ENCODE measurements around the gene YPEL1. TPM values are rescaled to one million over a fixed set of nuclear protein-coding genes. Genes with fewer than 3 reads are reported as not detected.

The YPEL1 gene
- polyA plus RNA-seq, 3 donors: 1.0 to 2.3 (median 2.0) TPM

DNA sequence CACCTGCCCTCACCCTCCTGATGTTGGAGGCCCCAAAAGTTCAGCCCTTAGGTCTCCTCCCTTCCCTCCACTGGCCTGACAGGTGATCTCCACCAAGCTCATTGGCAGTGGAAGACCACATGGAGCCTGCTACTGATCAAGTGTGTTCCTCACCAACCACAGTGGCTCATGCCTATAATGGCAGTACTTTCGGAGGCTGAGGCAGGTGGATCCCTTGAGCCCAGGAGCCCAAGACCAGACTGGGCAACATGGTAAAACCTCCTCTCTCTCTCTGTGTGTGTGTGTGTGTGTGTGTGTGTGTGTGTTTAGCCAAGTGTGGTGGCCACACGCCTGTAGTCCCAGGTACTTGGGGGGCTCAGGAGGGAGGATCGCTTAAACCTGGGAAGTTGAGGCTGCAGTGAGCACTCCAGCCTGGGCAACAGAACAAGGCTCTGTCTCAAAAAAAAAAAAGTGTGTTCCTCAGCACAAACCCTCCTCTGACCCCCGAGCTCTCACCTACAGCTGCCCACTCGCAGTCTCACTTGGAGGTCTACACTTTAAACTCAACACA lies 4.3 kb upstream of the YPEL1 start:
- Mint-ChIP-seq H3K9me3 (no peaks in the 10 kb centered on the region), H3K27me3 (ENCODE audit: low read depth in 3 of 3) (peaks cover 2 to 10% (median 5%) of the 10 kb centered on the region in 3 donors), H3K27ac (no peak overlapping the region), H3K36me3 (no peaks in the 10 kb centered on the region), H3K4me1 (peaks cover 7% of the 10 kb centered on the region), H3K4me3 (no peak overlapping the region)
- Histone ChIP-seq H3K4me2 (replicated peaks; ENCODE audit: extremely low read depth, low read length, poor library complexity, severe bottlenecking) (no peak overlapping the region), H3K9me3 (replicated peaks in 1 of 2; ENCODE audit: control insufficient read depth in 1 of 2, insufficient read depth in 1 of 2, low read length in 2 of 2) (no peaks in the 10 kb centered on the region), H3K4me1 (ENCODE audit: control insufficient read depth in 1 of 2, insufficient read depth in 2 of 2, low read length in 2 of 2) (peaks cover 7 to 14% of the 10 kb centered on the region in 2 donors), H4K20me1 (ENCODE audit: insufficient read depth, low read length) (no peaks in the 10 kb centered on the region), H3K27me3 (ENCODE audit: control insufficient read depth in 2 of 2, insufficient read depth in 2 of 2, low read length in 2 of 2) (no peaks in the 10 kb centered on the region), H3K36me3 (replicated peaks in 1 of 2; ENCODE audit: control insufficient read depth in 1 of 2, insufficient read depth in 2 of 2, low read length in 2 of 2) (no peaks in the 10 kb centered on the region), H3K79me2 (ENCODE audit: insufficient read depth, low read length) (no peaks in the 10 kb centered on the region), H3K4me3 (replicated peaks in 1 of 3; ENCODE audit: low read depth in 2 of 3, low read length in 3 of 3) (no peak overlapping the region), H2AFZ (ENCODE audit: insufficient read depth, low read depth, low read length, poor library complexity, severe bottlenecking) (no peak overlapping the region), H3K27ac (ENCODE audit: low read depth in 1 of 2, low read length in 2 of 2) (no peak overlapping the region), H3K9ac (ENCODE audit: insufficient read depth, low read length, poor library complexity, severe bottlenecking) (no peak overlapping the region)
- 90% methylated on average over 2 of the region's 5 CpGs for WGBS (ENCODE audit: insufficient coverage)
- TF ChIP-seq CTCF (IDR thresholded peaks at IDR 0.05): no peak
- no peak for DNase-seq
- intact Hi-C loops (cut with micrococcal nuclease): loop anchor here in 1 of 2 donors (5.0 kb wide), 1 partner anchor 127 kb away; the partner anchor contains the start of gene MAPK1

DNA sequence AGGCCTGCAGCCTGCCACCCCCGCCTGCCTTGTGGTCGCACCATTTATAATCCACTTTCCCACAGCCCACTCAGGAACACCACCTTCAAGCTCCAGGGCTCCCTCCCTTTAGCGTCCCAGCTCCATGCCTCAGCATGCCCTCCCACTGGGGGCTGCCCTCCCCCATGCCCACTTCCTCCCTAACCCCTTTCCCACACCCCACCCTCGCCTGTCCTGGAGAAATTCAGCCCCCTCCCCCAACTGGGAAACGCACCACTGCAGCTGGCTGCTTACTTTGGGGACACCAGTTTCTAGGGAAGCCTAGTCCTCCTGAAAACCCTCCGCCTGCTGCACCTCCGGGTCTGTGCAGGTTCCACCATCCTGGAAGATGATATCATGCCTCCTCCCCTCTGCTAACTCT lies 3.4 kb upstream of the YPEL1 start:
- Histone ChIP-seq H3K27me3 (ENCODE audit: control insufficient read depth in 2 of 2, insufficient read depth in 2 of 2, low read length in 2 of 2) (no peaks in the 10 kb centered on the region), H3K9ac (ENCODE audit: insufficient read depth, low read length, poor library complexity, severe bottlenecking) (no peak overlapping the region), H3K9me3 (replicated peaks in 1 of 2; ENCODE audit: control insufficient read depth in 1 of 2, insufficient read depth in 1 of 2, low read length in 2 of 2) (no peaks in the 10 kb centered on the region), H3K79me2 (ENCODE audit: insufficient read depth, low read length) (no peaks in the 10 kb centered on the region), H4K20me1 (ENCODE audit: insufficient read depth, low read length) (no peaks in the 10 kb centered on the region), H2AFZ (ENCODE audit: insufficient read depth, low read depth, low read length, poor library complexity, severe bottlenecking) (no peak overlapping the region), H3K4me2 (replicated peaks; ENCODE audit: extremely low read depth, low read length, poor library complexity, severe bottlenecking) (no peak overlapping the region), H3K36me3 (replicated peaks in 1 of 2; ENCODE audit: control insufficient read depth in 1 of 2, insufficient read depth in 2 of 2, low read length in 2 of 2) (no peaks in the 10 kb centered on the region), H3K27ac (ENCODE audit: low read depth in 1 of 2, low read length in 2 of 2) (no peak overlapping the region), H3K4me1 (ENCODE audit: control insufficient read depth in 1 of 2, insufficient read depth in 2 of 2, low read length in 2 of 2) (peaks cover 13 to 20% of the 10 kb centered on the region in 2 donors), H3K4me3 (replicated peaks in 1 of 3; ENCODE audit: low read depth in 2 of 3, low read length in 3 of 3) (no peak overlapping the region)
- intact Hi-C loops (cut with micrococcal nuclease): loop anchor here in 1 of 2 donors (5.0 kb wide), 1 partner anchor 128 kb away; the partner anchor contains the start of gene MAPK1
- 59% methylated on average over 7 of the region's 7 CpGs for WGBS (ENCODE audit: insufficient coverage)
- DNase-seq: no peak
- Mint-ChIP-seq H3K4me1 (peaks cover 15% of the 10 kb centered on the region), H3K36me3 (no peaks in the 10 kb centered on the region), H3K27ac (no peak overlapping the region), H3K4me3 (no peak overlapping the region), H3K27me3 (ENCODE audit: low read depth in 3 of 3) (peaks cover 2 to 10% (median 5%) of the 10 kb centered on the region in 3 donors), H3K9me3 (no peaks in the 10 kb centered on the region)
- no peak for TF ChIP-seq CTCF (IDR thresholded peaks at IDR 0.05)

Measured in CD14-positive monocyte (primary cell).